HG03060 (cell line): ENCODE measurements around the gene KAZALD1.

Experiments
- ATAC-seq: cut with Tn5 transposase; IDR thresholded peaks from one replicate; pipeline ENCODE4 v1.9.1; 2021; ENCODE audit warnings: low read depth, moderate number of reproducible peaks; ENCODE audit not compliant: unreplicated experiment

Gene KAZALD1

GRCh38 chr10:101065481-101066145 is 3.8 kb downstream of the KAZALD1 start:
- ATAC-seq = no peak

GRCh38 chr10:101066146-101066895 is 4.5 kb downstream of the KAZALD1 start:
- ATAC-seq = no peak

- no peak for ATAC-seq
Observed at GRCh38 chr10:101066896-101067355, 5.1 kb downstream of the KAZALD1 start.

GRCh38 chr10:101067356-101068083 is 5.7 kb downstream of the KAZALD1 start:
- no peak for ATAC-seq

- no peak for ATAC-seq
Observed at GRCh38 chr10:101069441-101069840, 7.7 kb downstream of the KAZALD1 start.

GRCh38 chr10:101070098-101070497 is 8.3 kb downstream of the KAZALD1 start:
- ATAC-seq = no peak

GRCh38 chr10:101071267-101071884 is 9.6 kb downstream of the KAZALD1 start:
- ATAC-seq = peak; percentile 42

- ATAC-seq = no peak
Observed at GRCh38 chr10:101071885-101072433, 10.2 kb downstream of the KAZALD1 start.

GRCh38 chr10:101072923-101073322 is 11.1 kb downstream of the KAZALD1 start:
- no peak for ATAC-seq

GRCh38 chr10:101073631-101074030 is 11.8 kb downstream of the KAZALD1 start:
- no peak for ATAC-seq

- no peak for ATAC-seq
Observed at GRCh38 chr10:101075775-101076174, 14.0 kb downstream of the KAZALD1 start.

- ATAC-seq = no peak
Observed at GRCh38 chr10:101076630-101077029, 14.8 kb downstream of the KAZALD1 start.

GRCh38 chr10:101079874-101080273 is 18.1 kb downstream of the KAZALD1 start:
- ATAC-seq = no peak

GRCh38 chr10:101080933-101081931 is 19.4 kb downstream of the KAZALD1 start:
- ATAC-seq = no peak

- ATAC-seq = no peak
Observed at GRCh38 chr10:101085846-101086245, 24.1 kb downstream of the KAZALD1 start.

- ATAC-seq = no peak
Observed at GRCh38 chr10:101087376-101087775, 25.6 kb downstream of the KAZALD1 start.

- no peak for ATAC-seq
Observed at GRCh38 chr10:101087965-101088364, 26.2 kb downstream of the KAZALD1 start.

- ATAC-seq = no peak
Observed at GRCh38 chr10:101089520-101090299, 27.9 kb downstream of the KAZALD1 start.

GRCh38 chr10:101090597-101090996 is 28.8 kb downstream of the KAZALD1 start:
- ATAC-seq = no peak
